ENCODE measurements around the gene GAS2L3.
"Not testable (repeated sequence)": the region's sequence is repeated elsewhere in the genome, so short reads cannot be mapped to it uniquely, and the experiment has no call there.

Gene GAS2L3

GRCh38 chr12:100573292-100574186 is at the start of gene GAS2L3:
GAS2L3 (plus strand) TSS chr12:100573684; CDS start chr12:100594905, 21,221 bp downstream.
- DNase-seq: peak; percentile 51

- DNase-seq: no peak
These were observed 45.5 kb upstream of the GAS2L3 start for GRCh38 chr12:100528034-100528433.

GRCh38 chr12:100528471-100529127 is 44.9 kb upstream of the GAS2L3 start:
- DNase-seq: no peak

GRCh38 chr12:100529756-100530350 is 43.6 kb upstream of the GAS2L3 start:
- no peak for DNase-seq

- DNase-seq: no peak
These were observed 40.1 kb upstream of the GAS2L3 start for GRCh38 chr12:100533376-100533775.

- no peak for DNase-seq
These were observed 38.8 kb upstream of the GAS2L3 start for GRCh38 chr12:100534625-100535227.

GRCh38 chr12:100539202-100539601 is 34.3 kb upstream of the GAS2L3 start:
- no peak for DNase-seq

GRCh38 chr12:100544165-100544564 is 29.3 kb upstream of the GAS2L3 start:
- no peak for DNase-seq

- no peak for DNase-seq
These were observed 28.4 kb upstream of the GAS2L3 start for GRCh38 chr12:100545092-100545491.

GRCh38 chr12:100553936-100554335 is 19.5 kb upstream of the GAS2L3 start:
- DNase-seq: no peak

- no peak for DNase-seq
These were observed 18.8 kb upstream of the GAS2L3 start for GRCh38 chr12:100554608-100555077.

- DNase-seq: no peak
These were observed 17.8 kb upstream of the GAS2L3 start for GRCh38 chr12:100555722-100556121.

GRCh38 chr12:100557357-100557756 is 16.1 kb upstream of the GAS2L3 start:
- no peak for DNase-seq

GRCh38 chr12:100559261-100559660 is 14.2 kb upstream of the GAS2L3 start:
- DNase-seq: not testable (repeated sequence)

- no peak for DNase-seq
These were observed 9.4 kb upstream of the GAS2L3 start for GRCh38 chr12:100564090-100564489.

GRCh38 chr12:100564905-100565467 is 8.5 kb upstream of the GAS2L3 start:
- DNase-seq: no peak

- no peak for DNase-seq
These were observed 7.4 kb upstream of the GAS2L3 start for GRCh38 chr12:100565987-100566545.

- no peak for DNase-seq
These were observed 6.4 kb upstream of the GAS2L3 start for GRCh38 chr12:100566887-100567637.

- DNase-seq: no peak
These were observed 5.5 kb upstream of the GAS2L3 start for GRCh38 chr12:100567945-100568344.

- no peak for DNase-seq
These were observed 1.3 kb upstream of the GAS2L3 start for GRCh38 chr12:100572184-100572583.

- no peak for DNase-seq
These were observed 947 bp downstream of the GAS2L3 start for GRCh38 chr12:100574187-100575074.

Measured in CD4-positive, alpha-beta T cell treated with Interleukin-6 for 4 hours (primary cell).